UCSD-AML1 (cell line): ENCODE data around the gene GOLGA6A.
"Not testable (repeated sequence)": the region's sequence is repeated elsewhere in the genome, so short reads cannot be mapped to it uniquely, and the experiment has no call there.

Source experiments
- DNase-seq: peaks from one replicate; lab custom pipeline; 2025; ENCODE audit not compliant: unreplicated experiment; lab: John Stamatoyannopoulos, UW

The GOLGA6A gene

GRCh38 chr15:74108111-74108510 lies 25.8 kb upstream of the GOLGA6A start:
- no peak for DNase-seq

- DNase-seq, result not testable (repeated sequence)
These were observed 17.8 kb upstream of the GOLGA6A start for GRCh38 chr15:74099963-74100733.

- DNase-seq, result not testable (repeated sequence)
These were observed 14.6 kb upstream of the GOLGA6A start for GRCh38 chr15:74096753-74097474.

GRCh38 chr15:74095610-74096009 lies 13.3 kb upstream of the GOLGA6A start:
- DNase-seq, result not testable (repeated sequence)

- not testable (repeated sequence) for DNase-seq
These were observed 12.2 kb upstream of the GOLGA6A start for GRCh38 chr15:74094567-74094966.

DNA sequence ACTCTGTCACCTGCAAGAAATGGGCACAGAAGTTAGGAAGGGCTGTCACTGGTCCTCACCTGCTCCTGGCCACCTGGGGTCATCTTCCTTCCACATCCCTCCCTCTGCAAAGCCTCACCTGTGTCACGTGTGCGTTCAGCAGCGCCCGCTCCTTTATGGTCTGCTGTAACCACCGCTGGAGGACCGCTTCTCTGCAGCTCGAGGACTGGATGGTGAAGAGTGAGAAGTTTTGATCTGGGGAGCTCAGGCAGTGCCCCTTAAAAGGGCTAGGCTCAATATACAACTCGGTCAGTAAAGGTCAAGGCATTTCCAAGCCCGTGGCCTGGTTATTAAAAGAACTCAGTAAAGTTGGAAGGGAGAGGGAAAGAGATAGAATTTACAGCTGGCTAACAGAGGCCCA lies 6.6 kb downstream of the GOLGA6A start:
- DNase-seq, result not testable (repeated sequence)

GRCh38 chr15:74072614-74073337 lies 9.6 kb downstream of the GOLGA6A start:
- not testable (repeated sequence) for DNase-seq

GRCh38 chr15:74072132-74072531 lies 10.2 kb downstream of the GOLGA6A start:
- DNase-seq, result not testable (repeated sequence)

DNA sequence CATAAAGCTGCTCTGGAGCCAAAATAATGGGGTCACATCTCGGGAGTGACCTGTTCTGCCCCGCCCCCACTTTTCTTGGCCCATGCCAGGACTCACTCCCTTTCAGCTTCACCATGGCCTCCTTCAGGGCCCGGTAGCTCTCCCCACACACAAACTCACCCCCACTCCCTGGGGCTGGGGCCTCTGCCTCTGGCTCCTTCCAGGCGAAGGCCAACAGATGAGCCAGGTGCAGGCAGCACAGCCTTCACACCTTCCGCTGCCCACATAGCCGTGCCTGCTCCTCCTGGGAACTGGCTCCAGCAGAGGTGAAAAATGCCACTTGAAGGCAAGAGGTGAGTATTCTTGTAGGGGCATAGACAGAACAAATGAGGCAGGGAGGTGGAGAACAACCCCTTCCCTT lies 10.7 kb downstream of the GOLGA6A start:
- not testable (repeated sequence) for DNase-seq

- DNase-seq, result not testable (repeated sequence)
These were observed 16.5 kb downstream of the GOLGA6A start for GRCh38 chr15:74065684-74066411.

- DNase-seq, result not testable (repeated sequence)
These were observed 17.5 kb downstream of the GOLGA6A start for GRCh38 chr15:74064822-74065221.

GRCh38 chr15:74064183-74064582 lies 18.2 kb downstream of the GOLGA6A start:
- not testable (repeated sequence) for DNase-seq

GRCh38 chr15:74063425-74064146 lies 18.8 kb downstream of the GOLGA6A start:
- not testable (repeated sequence) for DNase-seq

- no peak for DNase-seq
These were observed 19.7 kb downstream of the GOLGA6A start for GRCh38 chr15:74062671-74063070.

DNA sequence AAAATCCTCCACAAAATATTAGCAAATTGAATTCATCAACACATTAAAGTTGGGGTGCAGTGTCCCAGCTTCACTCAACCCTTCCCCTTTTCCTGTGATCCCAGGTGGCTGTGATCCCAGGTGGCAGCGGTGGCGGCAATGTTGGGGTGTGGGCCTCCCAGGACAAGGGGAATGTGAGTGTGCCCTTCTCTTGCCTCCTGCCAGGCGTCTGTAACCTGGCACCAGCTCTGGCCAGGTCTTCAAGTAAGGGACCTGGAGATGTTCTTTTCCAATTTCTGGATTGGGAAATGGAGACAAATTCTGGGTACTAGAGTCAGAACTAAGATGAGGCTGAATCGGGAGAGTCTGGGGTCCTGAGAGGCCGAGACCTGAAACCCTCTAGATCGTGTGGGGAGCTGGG lies 20.1 kb downstream of the GOLGA6A start:
- DNase-seq, result no peak

DNA sequence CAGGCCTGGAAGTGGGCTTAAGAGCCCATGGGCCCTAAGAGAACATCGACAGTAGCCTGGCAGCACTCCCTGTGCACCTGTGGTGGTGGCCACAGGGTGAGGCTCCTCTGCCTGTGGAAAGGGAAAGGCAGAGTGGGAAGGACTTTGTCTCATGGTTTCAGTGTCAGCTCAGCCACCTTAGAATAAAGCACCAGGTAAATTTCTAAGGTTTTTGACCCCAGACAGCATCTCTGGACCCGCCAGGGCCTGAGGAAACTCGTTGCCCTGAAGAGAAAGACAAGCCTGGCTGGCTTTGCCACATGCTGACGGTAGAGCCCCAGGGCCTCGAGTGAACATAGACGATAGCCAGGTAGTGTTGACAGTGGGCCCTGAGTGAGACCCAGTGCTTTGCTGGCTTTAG lies 22.1 kb downstream of the GOLGA6A start:
- DNase-seq, result no peak

- DNase-seq, result not testable (repeated sequence)
These were observed 23.1 kb downstream of the GOLGA6A start for GRCh38 chr15:74059050-74059833.

- not testable (repeated sequence) for DNase-seq
These were observed 26.0 kb downstream of the GOLGA6A start for GRCh38 chr15:74056330-74056729.

DNA sequence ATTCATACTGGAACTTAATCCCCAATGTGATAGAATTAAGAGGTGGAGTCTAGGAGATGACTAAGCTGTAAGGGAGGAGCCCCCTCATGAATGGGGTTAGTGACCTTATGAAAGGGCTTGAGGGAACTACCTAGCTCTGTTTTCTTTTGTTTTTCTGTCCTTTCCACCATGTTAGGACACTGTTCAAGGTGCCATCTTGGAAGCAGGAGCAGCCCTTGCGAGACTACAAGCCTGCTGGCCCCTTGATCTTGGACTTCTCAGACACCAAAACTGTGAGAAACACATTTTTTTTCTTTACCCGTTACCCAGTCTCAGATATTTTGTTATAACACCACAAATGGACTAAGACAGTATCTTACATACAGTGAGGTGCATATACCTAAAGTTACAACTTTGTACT lies 26.5 kb downstream of the GOLGA6A start:
- no peak for DNase-seq
